Mesenchymal stem cell (in vitro differentiated cells and primary cell): ENCODE data around the gene DPM3.

Experiments used
- DNase-seq: peaks from one replicate; pipeline ENCODE4 v3.0.0-alpha.2; 2013
- H2AFZ ChIP-seq: one replicate; pipeline ENCODE4 v1.6.1; 2013; ENCODE audit warnings: low read depth, mild to moderate bottlenecking, control low read depth, inconsistent platforms, low read length, moderate library complexity
- H2AK5ac ChIP-seq: 2 replicates; pipeline ENCODE4 v1.6.1; 2013; ENCODE audit warnings: low read length, moderate library complexity, mild to moderate bottlenecking, inconsistent platforms; ENCODE audit not compliant: severe bottlenecking
- H2BK120ac ChIP-seq: one replicate; pipeline ENCODE4 v1.6.1; 2013; ENCODE audit warnings: low read depth, mild to moderate bottlenecking, inconsistent platforms, low read length, moderate library complexity
- H2BK12ac ChIP-seq, 2 experiments: one replicate each; pipeline ENCODE4 v1.6.1; 2013; ENCODE audit warnings: inconsistent platforms in 2 of 2, low read length in 2 of 2, mild to moderate bottlenecking in 2 of 2, moderate library complexity in 2 of 2, control low read depth in 1 of 2
- H2BK15ac ChIP-seq: one replicate; pipeline ENCODE4 v1.6.1; 2013; ENCODE audit warnings: mild to moderate bottlenecking, low read depth, inconsistent platforms; ENCODE audit not compliant: poor library complexity, severe bottlenecking
- H2BK5ac ChIP-seq: 2 replicates; pipeline ENCODE4 v1.6.1; 2013; ENCODE audit warnings: low read depth, mild to moderate bottlenecking, low read length, control low read depth, inconsistent platforms; ENCODE audit not compliant: poor library complexity, severe bottlenecking
- H3K14ac ChIP-seq, 2 experiments: one replicate each; pipeline ENCODE4 v1.6.1; 2013; ENCODE audit warnings: inconsistent platforms in 2 of 2, low read length in 2 of 2, control low read depth in 1 of 2, mild to moderate bottlenecking in 1 of 2, moderate library complexity in 1 of 2
- H3K18ac ChIP-seq, 2 experiments: one replicate each; pipeline ENCODE4 v1.6.1; 2013; ENCODE audit warnings: inconsistent platforms in 2 of 2, low read length in 2 of 2, control low read depth in 1 of 2, low read depth in 1 of 2, mild to moderate bottlenecking in 1 of 2
- H3K23ac ChIP-seq, 2 experiments: one replicate each; pipeline ENCODE4 v1.6.1; 2013; ENCODE audit warnings: inconsistent platforms in 2 of 2, low read length in 2 of 2, mild to moderate bottlenecking in 2 of 2, moderate library complexity in 2 of 2, control low read depth in 1 of 2
- H3K27ac ChIP-seq: 2 replicates; pipeline ENCODE4 v1.5.1; 2013; ENCODE audit warnings: mild to moderate bottlenecking, moderate library complexity, low read length, control low read depth, inconsistent platforms; ENCODE audit not compliant: poor library complexity, severe bottlenecking
- H3K27me3 ChIP-seq, 2 experiments: 2 replicates each; pipeline versions ENCODE4 v1.6.1 to v1.7.0; 2013; ENCODE audit warnings: low read length in 2 of 2, mild to moderate bottlenecking in 2 of 2, moderate library complexity in 2 of 2, control low read depth in 1 of 2, inconsistent platforms in 1 of 2; ENCODE audit not compliant: control insufficient read depth in 1 of 2, insufficient read depth in 1 of 2
- H3K36me3 ChIP-seq, 2 experiments: 2 replicates each; pipeline versions ENCODE4 v1.6.1 to v1.7.0; 2013; ENCODE audit warnings: low read length in 2 of 2, control low read depth in 1 of 2, inconsistent platforms in 1 of 2, low read depth in 1 of 2, mild to moderate bottlenecking in 1 of 2; ENCODE audit not compliant: insufficient read depth in 2 of 2, control insufficient read depth in 1 of 2
- H3K4ac ChIP-seq, 2 experiments: one replicate each; pipeline ENCODE4 v1.6.1; 2013; ENCODE audit warnings: inconsistent platforms in 2 of 2, low read length in 2 of 2, mild to moderate bottlenecking in 2 of 2, moderate library complexity in 2 of 2, control low read depth in 1 of 2, low read depth in 1 of 2
- H3K4me1 ChIP-seq: 2 replicates; pipeline ENCODE4 v1.6.1; 2013; ENCODE audit warnings: low read depth, low read length, control low read depth; ENCODE audit not compliant: control insufficient read depth, insufficient read depth
- H3K4me2 ChIP-seq: 2 replicates; pipeline ENCODE4 v1.6.1; 2013; ENCODE audit warnings: low read length, mild to moderate bottlenecking, inconsistent platforms; ENCODE audit not compliant: poor library complexity, severe bottlenecking
- H3K4me3 ChIP-seq, 2 experiments: 2 replicates each; pipeline versions ENCODE4 v1.5.1 to v1.7.0; 2013; ENCODE audit warnings: low read length in 2 of 2, mild to moderate bottlenecking in 2 of 2, control low read depth in 1 of 2, low read depth in 1 of 2; ENCODE audit not compliant: insufficient read depth in 1 of 2
- H3K79me1 ChIP-seq: replicated peaks from 2 replicates; pipeline ENCODE4 v1.6.1; 2013; ENCODE audit warnings: mild to moderate bottlenecking, control low read depth, low read length, inconsistent platforms; ENCODE audit not compliant: poor library complexity, severe bottlenecking
- H3K9ac ChIP-seq: 2 replicates; pipeline ENCODE4 v1.7.0; 2013; ENCODE audit warnings: mild to moderate bottlenecking, low read length, moderate library complexity
- H3K9me3 ChIP-seq: 2 replicates; pipeline ENCODE4 v1.7.0; 2013; ENCODE audit warnings: mild to moderate bottlenecking, low read length; ENCODE audit not compliant: control insufficient read depth
- H4K8ac ChIP-seq: one replicate; pipeline ENCODE4 v1.6.1; 2013; ENCODE audit warnings: inconsistent platforms, mild to moderate bottlenecking, low read length, moderate library complexity
- H4K91ac ChIP-seq: one replicate; pipeline ENCODE4 v1.6.1; 2013; ENCODE audit warnings: mild to moderate bottlenecking, low read length, inconsistent platforms
- WGBS: methylation state at CpG from one replicate; pipeline ENCODE4 v1.1.7; 2013; ENCODE audit warnings: mixed read lengths; 5-methylcytosine and 5-hydroxymethylcytosine counted together

DPM3 gene

GRCh38 chr1:155145491-155145890 lies 5.2 kb upstream of the DPM3 start:
- H2AFZ ChIP-seq = no peak overlapping the region
- no peak for DNase-seq

GRCh38 chr1:155141749-155142148 lies 1.4 kb upstream of the DPM3 start:
- no peak overlapping the region for H3K23ac ChIP-seq
- peaks cover 15% of the 10 kb centered on the region for H3K4me1 ChIP-seq
- no peak overlapping the region for H3K4me3 ChIP-seq
- H4K91ac ChIP-seq = no peak overlapping the region
- H3K9me3 ChIP-seq = no peaks in the 10 kb centered on the region
- H3K27me3 ChIP-seq = peaks cover 5 to 10% of the 10 kb centered on the region in 2 experiments
- no peak overlapping the region for H2BK12ac ChIP-seq
- no peak overlapping the region for H2AFZ ChIP-seq
- no peak overlapping the region for H2BK15ac ChIP-seq
- H3K27ac ChIP-seq = no peak overlapping the region
- H3K4ac ChIP-seq = no peak overlapping the region
- H3K79me1 ChIP-seq = peaks cover 10% of the 10 kb centered on the region
- no peak overlapping the region for H4K8ac ChIP-seq
- H3K4me2 ChIP-seq = no peak overlapping the region
- H3K14ac ChIP-seq = no peak overlapping the region
- no peak overlapping the region for H3K9ac ChIP-seq
- no peak overlapping the region for H3K18ac ChIP-seq
- no peak overlapping the region for H2AK5ac ChIP-seq
- 84% methylated on average over 5 of the region's 7 CpGs for WGBS
- H2BK5ac ChIP-seq = no peak overlapping the region
- no peak for DNase-seq
- peaks cover 9 to 15% of the 10 kb centered on the region in 2 experiments for H3K36me3 ChIP-seq
- no peak overlapping the region for H2BK120ac ChIP-seq

More at GRCh38 chr1:155145491-155145890, 5.2 kb upstream of the DPM3 start:
- H3K14ac ChIP-seq = no peak overlapping the region
- H3K18ac ChIP-seq = no peak overlapping the region
- no peak overlapping the region for H4K91ac ChIP-seq
- H3K4me2 ChIP-seq = no peak overlapping the region
- no peak overlapping the region for H2BK120ac ChIP-seq
- peaks cover 1% of the 10 kb centered on the region for H3K4me1 ChIP-seq
- no peaks in the 10 kb centered on the region for H3K36me3 ChIP-seq
- no peak overlapping the region for H3K23ac ChIP-seq
- no peak overlapping the region for H3K9ac ChIP-seq
- no peak overlapping the region for H3K4me3 ChIP-seq
- H2BK15ac ChIP-seq = no peak overlapping the region
- H3K9me3 ChIP-seq = no peaks in the 10 kb centered on the region
- H2AK5ac ChIP-seq = no peak overlapping the region
- H4K8ac ChIP-seq = no peak overlapping the region
- peaks cover 5 to 26% of the 10 kb centered on the region in 2 experiments for H3K27me3 ChIP-seq
- no peak overlapping the region for H2BK5ac ChIP-seq
- WGBS = no CpG with 5 or more reads among the region's 3 CpGs
- no peak overlapping the region for H2BK12ac ChIP-seq
- H3K79me1 ChIP-seq = no peaks in the 10 kb centered on the region
- no peak overlapping the region for H3K27ac ChIP-seq
- no peak overlapping the region for H3K4ac ChIP-seq

- Histone ChIP-seq H3K4me1 (peaks cover 17% of the 10 kb centered on the region), H3K27me3 (peaks cover 0 to 4% of the 10 kb centered on the region in 2 experiments), H3K9ac (peak overlapping the region; percentile 97), H3K9me3 (no peaks in the 10 kb centered on the region), H4K8ac (peak overlapping the region; percentile 99), H3K4me2 (peak overlapping the region; percentile 75), H2BK5ac (no peak overlapping the region), H3K79me1 (peaks cover 12% of the 10 kb centered on the region), H3K27ac (no peak overlapping the region), H3K18ac (no peak overlapping the region), H2AFZ (peak overlapping the region; percentile 85), H2BK15ac (no peak overlapping the region), H3K14ac (no peak overlapping the region), H4K91ac (peak overlapping the region; percentile 80), H3K23ac (no peak overlapping the region), H3K4ac (no peak overlapping the region), H3K4me3 (peak overlapping the region in 1 of 2 experiments; percentile 100), H2AK5ac (no peak overlapping the region), H3K36me3 (peaks cover 9 to 15% of the 10 kb centered on the region in 2 experiments), H2BK12ac (no peak overlapping the region), H2BK120ac (no peak overlapping the region)
- 8% methylated on average over 11 of the region's 11 CpGs for WGBS
- DNase-seq = no peak
Measured at GRCh38 chr1:155140630-155140953, 261 bp upstream of the DPM3 start.

- H3K18ac ChIP-seq = peak overlapping the region in 1 of 2 experiments; percentile 71
- no peak overlapping the region for H3K14ac ChIP-seq
- H4K91ac ChIP-seq = no peak overlapping the region
- peaks cover 0 to 4% of the 10 kb centered on the region in 2 experiments for H3K27me3 ChIP-seq
- no peak overlapping the region for H2AFZ ChIP-seq
- peaks cover 12% of the 10 kb centered on the region for H3K79me1 ChIP-seq
- H3K36me3 ChIP-seq = peaks cover 15 to 20% of the 10 kb centered on the region in 2 experiments
- H2BK12ac ChIP-seq = no peak overlapping the region
- DNase-seq = no peak
- no peak overlapping the region for H3K27ac ChIP-seq
- H3K4me3 ChIP-seq = peak overlapping the region in 1 of 2 experiments; percentile 95
- H3K4me2 ChIP-seq = no peak overlapping the region
- no peak overlapping the region for H4K8ac ChIP-seq
- no peaks in the 10 kb centered on the region for H3K9me3 ChIP-seq
- peaks cover 26% of the 10 kb centered on the region for H3K4me1 ChIP-seq
- peak overlapping the region; percentile 98 for H3K9ac ChIP-seq
- H2BK5ac ChIP-seq = no peak overlapping the region
- no peak overlapping the region for H2AK5ac ChIP-seq
- H3K4ac ChIP-seq = peak overlapping the region; percentile 16 to 87
- no peak overlapping the region for H2BK120ac ChIP-seq
- peak overlapping the region; percentile 2 for H2BK15ac ChIP-seq
- WGBS = 95% methylated on average over 4 of the region's 6 CpGs
- peak overlapping the region in 1 of 2 experiments; percentile 14 for H3K23ac ChIP-seq
Measured at GRCh38 chr1:155137154-155137949, 3.0 kb downstream of the DPM3 start.
